HUDEP-2 (cell line): ENCODE data around the gene OSCP1.

Source experiments
- DNase-seq, 76 experiments: peaks; one replicate each; lab custom pipeline; 2025; ENCODE audit not compliant: unreplicated experiment in 76 of 76; lab: John Stamatoyannopoulos, UW

Gene OSCP1

GRCh38 chr1:36475910-36476604, 25.8 kb upstream of the OSCP1 start:
- no peak for DNase-seq

- no peak for DNase-seq
Measured at GRCh38 chr1:36475341-36475740, 25.1 kb upstream of the OSCP1 start.

GRCh38 chr1:36472656-36473055, 22.4 kb upstream of the OSCP1 start:
- no peak for DNase-seq

GRCh38 chr1:36471830-36472641, 21.8 kb upstream of the OSCP1 start:
- no peak for DNase-seq

- DNase-seq, result no peak
Measured at GRCh38 chr1:36469163-36469562, 18.9 kb upstream of the OSCP1 start.

GRCh38 chr1:36467700-36468455, 17.6 kb upstream of the OSCP1 start:
- no peak for DNase-seq

GRCh38 chr1:36467027-36467410, 16.8 kb upstream of the OSCP1 start:
- DNase-seq, result no peak

GRCh38 chr1:36466370-36467026, 16.2 kb upstream of the OSCP1 start:
- DNase-seq, result no peak

GRCh38 chr1:36465731-36466369, 15.6 kb upstream of the OSCP1 start:
- no peak for DNase-seq

- DNase-seq, result peak in 8 of 76 experiments; percentile 33 to 53 (median 38)
Measured at GRCh38 chr1:36464605-36465393, 14.5 kb upstream of the OSCP1 start.

GRCh38 chr1:36463803-36464604, 13.8 kb upstream of the OSCP1 start, which contains the start of gene MRPS15:
Gene MRPS15, minus strand, starts transcription at chr1:36464384. Its CDS starts 109 bp downstream, at chr1:36464275.
- peak in 74 of 76 experiments; percentile 51 to 96 (median 89) for DNase-seq

GRCh38 chr1:36463463-36463802, 13.2 kb upstream of the OSCP1 start:
- peak in 2 of 76 experiments; percentile 15 to 51 for DNase-seq

- no peak for DNase-seq
Measured at GRCh38 chr1:36458910-36459309, 8.7 kb upstream of the OSCP1 start.

- no peak for DNase-seq
Measured at GRCh38 chr1:36457691-36458090, 7.4 kb upstream of the OSCP1 start.

GRCh38 chr1:36456391-36456928, 6.2 kb upstream of the OSCP1 start:
- DNase-seq, result no peak

GRCh38 chr1:36455386-36455785, 5.1 kb upstream of the OSCP1 start:
- no peak for DNase-seq

GRCh38 chr1:36453600-36454388, 3.5 kb upstream of the OSCP1 start:
- no peak for DNase-seq

GRCh38 chr1:36453051-36453450, 2.8 kb upstream of the OSCP1 start:
- DNase-seq, result no peak
